ENCODE results near the gene KCTD12.

KCTD12 gene

GRCh38 chr13:76853921-76854608 is 32.1 kb downstream of the KCTD12 start:
- no peak for TF ChIP-seq CTCF (IDR thresholded peaks at IDR 0.05; ENCODE audit: poor library complexity, severe bottlenecking)
- no peak overlapping the region for H3K4me3 ChIP-seq (ENCODE audit: severe bottlenecking)
- H3K4me1 ChIP-seq (ENCODE audit: insufficient read depth, poor library complexity, severe bottlenecking): peaks cover 47% of the 10 kb centered on the region
- no peak for ATAC-seq (ENCODE audit: low read depth)
- H3K27me3 ChIP-seq (ENCODE audit: insufficient read depth, poor library complexity, severe bottlenecking): no peaks in the 10 kb centered on the region
- no peaks in the 10 kb centered on the region for H3K9me3 ChIP-seq (ENCODE audit: severe bottlenecking)
- no peak for DNase-seq (ENCODE audit: low spot score)
- no peaks in the 10 kb centered on the region for H3K36me3 ChIP-seq (ENCODE audit: low read depth)
- H3K27ac ChIP-seq (ENCODE audit: poor library complexity, severe bottlenecking): peak overlapping the region; percentile 93

GRCh38 chr13:76853481-76853880 is 32.7 kb downstream of the KCTD12 start:
- no peaks in the 10 kb centered on the region for H3K27me3 ChIP-seq (ENCODE audit: insufficient read depth, poor library complexity, severe bottlenecking)
- ATAC-seq (ENCODE audit: low read depth) (peak; percentile 40; the same call in 1 of the 3 replicates), DNase-seq (ENCODE audit: low spot score) (no peak)
- peak overlapping the region; percentile 93 for H3K27ac ChIP-seq (ENCODE audit: poor library complexity, severe bottlenecking)
- no peak overlapping the region for H3K4me3 ChIP-seq (ENCODE audit: severe bottlenecking)
- no peaks in the 10 kb centered on the region for H3K36me3 ChIP-seq (ENCODE audit: low read depth)
- TF ChIP-seq CTCF (IDR thresholded peaks at IDR 0.05; ENCODE audit: poor library complexity, severe bottlenecking): no peak
- no peaks in the 10 kb centered on the region for H3K9me3 ChIP-seq (ENCODE audit: severe bottlenecking)
- H3K4me1 ChIP-seq (ENCODE audit: insufficient read depth, poor library complexity, severe bottlenecking): peaks cover 47% of the 10 kb centered on the region

GRCh38 chr13:76852986-76853385 is 33.2 kb downstream of the KCTD12 start:
- DNase-seq (ENCODE audit: low spot score) (peak; percentile 61), ATAC-seq (ENCODE audit: low read depth) (peak; percentile 65)
- TF ChIP-seq CTCF (IDR thresholded peaks at IDR 0.05; ENCODE audit: poor library complexity, severe bottlenecking): no peak
- H3K9me3 ChIP-seq (ENCODE audit: severe bottlenecking): no peaks in the 10 kb centered on the region
- peak overlapping the region; percentile 93 for H3K27ac ChIP-seq (ENCODE audit: poor library complexity, severe bottlenecking)
- peaks cover 47% of the 10 kb centered on the region for H3K4me1 ChIP-seq (ENCODE audit: insufficient read depth, poor library complexity, severe bottlenecking)
- H3K4me3 ChIP-seq (ENCODE audit: severe bottlenecking): no peak overlapping the region
- H3K36me3 ChIP-seq (ENCODE audit: low read depth): no peaks in the 10 kb centered on the region
- no peaks in the 10 kb centered on the region for H3K27me3 ChIP-seq (ENCODE audit: insufficient read depth, poor library complexity, severe bottlenecking)

GRCh38 chr13:76851961-76852360 is 34.2 kb downstream of the KCTD12 start:
- Histone ChIP-seq H3K4me1 (ENCODE audit: insufficient read depth, poor library complexity, severe bottlenecking) (peaks cover 47% of the 10 kb centered on the region), H3K27me3 (ENCODE audit: insufficient read depth, poor library complexity, severe bottlenecking) (no peaks in the 10 kb centered on the region), H3K9me3 (ENCODE audit: severe bottlenecking) (no peaks in the 10 kb centered on the region), H3K4me3 (ENCODE audit: severe bottlenecking) (no peak overlapping the region), H3K27ac (ENCODE audit: poor library complexity, severe bottlenecking) (peak overlapping the region; percentile 93), H3K36me3 (ENCODE audit: low read depth) (no peaks in the 10 kb centered on the region)
- ATAC-seq (ENCODE audit: low read depth) (no peak), DNase-seq (ENCODE audit: low spot score) (no peak)
- TF ChIP-seq CTCF (IDR thresholded peaks at IDR 0.05; ENCODE audit: poor library complexity, severe bottlenecking): no peak

GRCh38 chr13:76849493-76849892 is 36.7 kb downstream of the KCTD12 start:
- Histone ChIP-seq H3K27me3 (ENCODE audit: insufficient read depth, poor library complexity, severe bottlenecking) (no peaks in the 10 kb centered on the region), H3K36me3 (ENCODE audit: low read depth) (no peaks in the 10 kb centered on the region), H3K9me3 (ENCODE audit: severe bottlenecking) (no peaks in the 10 kb centered on the region), H3K27ac (ENCODE audit: poor library complexity, severe bottlenecking) (no peak overlapping the region), H3K4me1 (ENCODE audit: insufficient read depth, poor library complexity, severe bottlenecking) (peaks cover 25% of the 10 kb centered on the region), H3K4me3 (ENCODE audit: severe bottlenecking) (no peak overlapping the region)
- no peak for ATAC-seq (ENCODE audit: low read depth)
- DNase-seq (ENCODE audit: low spot score): no peak
- no peak for TF ChIP-seq CTCF (IDR thresholded peaks at IDR 0.05; ENCODE audit: poor library complexity, severe bottlenecking)
